WTC11 (cell line): ENCODE results near the gene CNTNAP2.

Experiments used
- ATF2 ChIP-seq: sonication (generic); formaldehyde crosslinking; IDR thresholded peaks from 2 replicates; pipeline ENCODE4 v1.8.1; 2022; ENCODE audit warnings: low read depth, missing genetic modification reagents, borderline replicate concordance
- CREB1 ChIP-seq: sonication (generic); formaldehyde crosslinking; IDR thresholded peaks from 2 replicates; pipeline ENCODE4 v1.8.0; 2023; ENCODE audit warnings: mild to moderate bottlenecking, missing genetic modification reagents
- CTCF ChIP-seq: fragments of 200-600 bp; IDR thresholded peaks from 2 replicates; pipeline ENCODE4 v1.8.0; 2022; ENCODE audit warnings: antibody characterized with exemption
- JUN ChIP-seq: sonication (generic); formaldehyde crosslinking; IDR thresholded peaks from 2 replicates; pipeline ENCODE4 v1.8.0; 2023; ENCODE audit warnings: mild to moderate bottlenecking, missing genetic modification reagents
- NR2C2 ChIP-seq: sonication (generic); formaldehyde crosslinking; IDR thresholded peaks from 2 replicates; pipeline ENCODE4 v1.8.0; 2022; ENCODE audit warnings: mild to moderate bottlenecking, missing genetic modification reagents
- SMAD4 ChIP-seq: sonication (generic); formaldehyde crosslinking; IDR thresholded peaks from 2 replicates; pipeline ENCODE4 v1.8.0; 2022; ENCODE audit warnings: mild to moderate bottlenecking, missing genetic modification reagents
- TCF7 ChIP-seq: sonication (generic); formaldehyde crosslinking; IDR thresholded peaks from 2 replicates; pipeline ENCODE4 v1.8.0; 2022; ENCODE audit warnings: mild to moderate bottlenecking, low read depth, missing genetic modification reagents, moderate library complexity
- TEAD4 ChIP-seq: sonication (generic); formaldehyde crosslinking; IDR thresholded peaks from 2 replicates; pipeline ENCODE4 v1.8.0; 2022; ENCODE audit warnings: mild to moderate bottlenecking, missing genetic modification reagents
- ZNF317 ChIP-seq: sonication (generic); formaldehyde crosslinking; IDR thresholded peaks from 2 replicates; pipeline ENCODE4 v1.8.1; 2023; ENCODE audit warnings: low read depth, mild to moderate bottlenecking, moderate library complexity, missing genetic modification reagents, borderline replicate concordance

- no peak for TF ChIP-seq CTCF
- no peak for TF ChIP-seq CREB1 (CRISPR knock-in tag)
- no peak for TF ChIP-seq ZNF317 (CRISPR knock-in tag)
- TF ChIP-seq JUN (CRISPR knock-in tag): no peak
- no peak for TF ChIP-seq ATF2 (CRISPR knock-in tag)
- TF ChIP-seq NR2C2: no peak
- TF ChIP-seq TEAD4 (CRISPR knock-in tag): no peak
- no peak for TF ChIP-seq TCF7 (CRISPR knock-in tag)
- no peak for TF ChIP-seq SMAD4 (CRISPR knock-in tag)
Measured at GRCh38 chr7:147670759-147671158, 1554.2 kb downstream of the CNTNAP2 start.
